Gastroesophageal sphincter (tissue), 3 donors: Measurements from ENCODE around the gene USP25.

Source experiments
- CTCF ChIP-seq, 4 experiments: fragments of 200-600 bp in 2 of 4; fragments of 450-650 bp in 2 of 4; sonication (generic) in 1 of 4; IDR thresholded peaks; one replicate each; pipeline ENCODE4 v1.5.1; 2017 to 2019; ENCODE audit warnings: antibody characterized with exemption in 4 of 4, mild to moderate bottlenecking in 2 of 4, moderate library complexity in 2 of 4
- POLR2A ChIP-seq, 2 donors: fragments of 450-650 bp; IDR thresholded peaks; one replicate each; pipeline ENCODE4 v1.6.1; 2017; ENCODE audit warnings: antibody characterized with exemption in 2 of 2, mild to moderate bottlenecking in 2 of 2, moderate library complexity in 1 of 2

- no peak for TF ChIP-seq POLR2A (IDR thresholded peaks at IDR 0.05)
- no peak for TF ChIP-seq CTCF (IDR thresholded peaks at IDR 0.05)
These were observed 128.0 kb downstream of the USP25 start for GRCh38 chr21:15857740-15858139.
